GM21619 (cell line): ENCODE measurements around the gene ANTKMT.
A peak's percentile ranks its signal among the peaks of the same experiment; 100 is the strongest.
"Not testable (repeated sequence)": the region's sequence is repeated elsewhere in the genome, so short reads cannot be mapped to it uniquely, and the experiment has no call there.

Source experiments
- ATAC-seq: cut with Tn5 transposase; IDR thresholded peaks from one replicate; pipeline ENCODE4 v1.9.1; 2021; ENCODE audit not compliant: unreplicated experiment

ANTKMT gene

GRCh38 chr16:712740-713250 lies 8.2 kb upstream of the ANTKMT start:
- ATAC-seq, result not testable (repeated sequence)

GRCh38 chr16:714079-714478 lies 6.9 kb upstream of the ANTKMT start:
- no peak for ATAC-seq

- ATAC-seq, result peak; percentile 59
These were observed 6.1 kb upstream of the ANTKMT start, which contains the start of gene METRN for GRCh38 chr16:714558-715476. Gene METRN, plus strand, starts transcription at chr16:715118. Its CDS starts 172 bp downstream, at chr16:715290.

- ATAC-seq, result peak; percentile 13
These were observed 5.3 kb upstream of the ANTKMT start for GRCh38 chr16:715477-716199.

GRCh38 chr16:716200-716568 lies 4.8 kb upstream of the ANTKMT start:
- ATAC-seq, result no peak

- no peak for ATAC-seq
These were observed 4.1 kb upstream of the ANTKMT start for GRCh38 chr16:716768-717325.

GRCh38 chr16:717450-718245 lies 3.3 kb upstream of the ANTKMT start:
- no peak for ATAC-seq

GRCh38 chr16:718389-718788 lies 2.6 kb upstream of the ANTKMT start:
- ATAC-seq, result no peak

- no peak for ATAC-seq
These were observed 2.0 kb upstream of the ANTKMT start for GRCh38 chr16:718922-719321.

- ATAC-seq, result no peak
These were observed 1.0 kb upstream of the ANTKMT start for GRCh38 chr16:719815-720446.

GRCh38 chr16:720447-720989 lies 428 bp upstream of the ANTKMT start:
- ATAC-seq, result peak; percentile 17

GRCh38 chr16:721765-722540 lies 1.0 kb downstream of the ANTKMT start:
- ATAC-seq, result no peak

GRCh38 chr16:722835-723633 lies 2.1 kb downstream of the ANTKMT start:
- no peak for ATAC-seq

- ATAC-seq, result no peak
These were observed 2.7 kb downstream of the ANTKMT start for GRCh38 chr16:723695-724094.

- ATAC-seq, result no peak
These were observed 3.5 kb downstream of the ANTKMT start for GRCh38 chr16:724188-725040.

- ATAC-seq, result no peak
These were observed 4.1 kb downstream of the ANTKMT start for GRCh38 chr16:725041-725376.

GRCh38 chr16:725463-726187 lies 4.7 kb downstream of the ANTKMT start:
- no peak for ATAC-seq
